Measurements from ENCODE around the gene SNHG17.
"Not testable (repeated sequence)": the region's sequence is repeated elsewhere in the genome, so short reads cannot be mapped to it uniquely, and the experiment has no call there.

Gene SNHG17

GRCh38 chr20:38450412-38450975 lies 15.4 kb upstream of the SNHG17 start:
- no peak for DNase-seq (ENCODE audit: low read depth, low spot score)

GRCh38 chr20:38449046-38449445 lies 13.9 kb upstream of the SNHG17 start:
- no peak overlapping the region for H3K4me3 ChIP-seq (ENCODE audit: low read length)
- DNase-seq (ENCODE audit: low read depth, low spot score) = no peak

More at GRCh38 chr20:38450412-38450975, 15.4 kb upstream of the SNHG17 start:
- no peak overlapping the region for H3K4me3 ChIP-seq (ENCODE audit: low read length)

- peak; percentile 35 for DNase-seq (ENCODE audit: low read depth, low spot score)
- H3K4me3 ChIP-seq (ENCODE audit: low read length) = peak overlapping the region; percentile 95
These were observed 13.0 kb upstream of the SNHG17 start for GRCh38 chr20:38447931-38448675.

DNA sequence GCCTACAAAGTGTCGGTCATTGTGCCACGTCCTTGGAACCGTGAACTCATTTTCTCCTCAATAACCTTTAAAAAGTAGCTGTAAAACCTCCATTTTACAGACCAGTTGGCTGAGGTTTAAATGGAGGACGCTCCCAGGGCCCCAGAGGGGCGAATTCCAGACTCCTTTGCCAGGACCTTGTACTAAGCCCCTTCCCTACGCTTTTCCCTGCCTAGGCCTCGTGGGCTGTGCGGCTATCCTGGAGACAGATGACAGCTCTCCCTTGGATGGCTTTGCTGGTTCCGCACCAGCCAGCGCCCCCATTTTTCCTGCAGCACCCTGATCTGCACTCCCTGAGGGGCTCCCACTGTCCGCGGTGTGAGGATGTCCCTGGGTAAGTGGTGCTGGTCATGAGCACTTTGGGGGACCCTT lies 12.1 kb upstream of the SNHG17 start:
- no peak for DNase-seq (ENCODE audit: low read depth, low spot score)
- H3K4me3 ChIP-seq (ENCODE audit: low read length) = peak overlapping the region; percentile 95

DNA sequence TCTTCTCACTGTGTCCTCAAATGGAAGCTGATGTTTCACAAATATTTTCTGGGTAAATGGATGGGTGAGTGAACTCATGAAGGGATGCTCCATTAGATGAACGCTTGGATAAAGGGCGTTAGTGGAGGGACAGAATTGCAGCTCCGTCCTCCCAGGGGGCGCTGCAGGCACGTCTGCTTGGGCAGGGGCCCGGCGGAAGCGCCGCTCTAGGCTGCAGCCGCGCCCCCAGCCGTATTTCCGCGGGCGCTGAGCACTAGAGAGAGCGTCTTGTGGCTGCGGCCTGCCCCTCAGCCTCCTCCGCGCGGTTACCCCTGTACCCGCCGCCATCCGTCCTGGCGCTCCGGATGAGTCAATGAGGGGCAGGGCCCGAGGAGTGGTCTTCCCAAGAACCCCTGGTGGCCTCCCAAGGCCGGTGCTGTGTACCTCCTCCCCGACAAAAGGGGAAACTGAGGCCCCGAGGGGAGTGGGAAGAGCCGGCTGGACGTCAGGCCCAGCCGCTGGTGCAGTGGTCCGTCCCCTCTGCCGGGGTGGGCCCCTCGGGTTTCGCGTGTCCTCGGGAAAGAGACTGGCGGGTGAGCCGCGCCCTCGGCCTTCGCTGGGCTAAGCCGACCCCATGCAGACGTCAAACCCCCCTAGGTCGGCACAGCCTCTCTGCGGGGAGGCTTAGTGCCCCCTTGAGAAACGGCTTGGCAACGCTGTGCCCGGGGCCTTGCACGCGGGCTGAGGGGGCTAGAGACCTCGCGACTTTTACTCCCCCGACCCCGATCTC lies 11.5 kb upstream of the SNHG17 start:
- DNase-seq (ENCODE audit: low read depth, low spot score) = peak; percentile 92
- peak overlapping the region; percentile 95 for H3K4me3 ChIP-seq (ENCODE audit: low read length)

GRCh38 chr20:38445901-38446425 lies 10.8 kb upstream of the SNHG17 start:
- peak overlapping the region; percentile 95 for H3K4me3 ChIP-seq (ENCODE audit: low read length)
- DNase-seq (ENCODE audit: low read depth, low spot score) = no peak

GRCh38 chr20:38445381-38445796 lies 10.3 kb upstream of the SNHG17 start:
- H3K4me3 ChIP-seq (ENCODE audit: low read length) = no peak overlapping the region
- DNase-seq (ENCODE audit: low read depth, low spot score) = no peak

GRCh38 chr20:38441916-38442315 lies 6.8 kb upstream of the SNHG17 start:
- H3K4me3 ChIP-seq (ENCODE audit: low read length) = no peak overlapping the region
- no peak for DNase-seq (ENCODE audit: low read depth, low spot score)

GRCh38 chr20:38441110-38441509 lies 6.0 kb upstream of the SNHG17 start:
- DNase-seq (ENCODE audit: low read depth, low spot score); H3K4me3 ChIP-seq (ENCODE audit: low read length): not testable (repeated sequence)

GRCh38 chr20:38437796-38438195 lies 2.7 kb upstream of the SNHG17 start:
- no peak overlapping the region for H3K4me3 ChIP-seq (ENCODE audit: low read length)
- DNase-seq (ENCODE audit: low read depth, low spot score) = no peak

- H3K4me3 ChIP-seq (ENCODE audit: low read length) = peak overlapping the region; percentile 80
- no peak for DNase-seq (ENCODE audit: low read depth, low spot score)
These were observed 419 bp upstream of the SNHG17 start for GRCh38 chr20:38435555-38435939.

DNA sequence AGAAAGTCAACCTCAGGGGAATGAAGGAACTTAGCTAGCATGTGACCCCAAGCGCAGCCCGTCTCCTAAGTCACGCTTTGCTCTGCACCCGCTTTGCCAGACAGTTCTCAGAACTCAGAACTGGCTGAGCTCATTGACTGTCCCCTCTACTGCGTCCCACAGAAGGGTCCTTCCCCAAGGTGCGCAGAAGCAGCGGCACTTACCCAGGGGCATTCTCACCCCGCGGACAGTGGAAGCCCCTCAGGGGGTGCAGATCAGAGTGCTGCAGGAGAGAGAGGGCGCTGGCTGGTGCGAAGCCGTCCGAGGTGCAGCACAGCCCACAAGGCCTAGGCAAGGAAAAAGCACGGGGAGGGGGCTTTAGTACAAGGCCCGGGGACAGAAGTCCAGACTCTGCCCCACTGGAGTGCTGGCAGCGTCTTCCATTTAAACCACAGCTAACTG lies 807 bp downstream of the SNHG17 start:
- peak overlapping the region; percentile 80 for H3K4me3 ChIP-seq (ENCODE audit: low read length)
- no peak for DNase-seq (ENCODE audit: low read depth, low spot score)

- no peak for DNase-seq (ENCODE audit: low read depth, low spot score)
- peak overlapping the region; percentile 80 for H3K4me3 ChIP-seq (ENCODE audit: low read length)
These were observed 1.7 kb downstream of the SNHG17 start for GRCh38 chr20:38433304-38433972.

DNA sequence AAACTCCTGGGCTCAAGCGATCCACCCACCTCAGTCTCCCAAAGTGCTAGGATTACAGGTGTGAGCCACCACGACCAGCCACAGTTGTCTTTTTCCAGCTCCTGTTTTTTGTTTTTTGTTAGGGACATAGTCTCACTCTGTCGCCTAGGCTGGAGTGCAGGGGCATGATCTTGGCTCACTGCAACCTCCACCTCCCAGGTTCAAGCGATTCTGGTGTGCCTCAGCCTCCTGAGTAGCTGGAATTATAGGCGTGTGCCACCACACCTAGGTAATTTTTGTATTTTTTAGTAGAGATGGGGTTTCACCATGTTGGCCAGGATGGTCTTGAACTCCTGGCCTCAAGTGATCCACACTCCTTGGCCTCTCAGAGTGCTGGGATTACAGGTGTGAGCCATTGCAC lies 2.3 kb downstream of the SNHG17 start:
- not testable (repeated sequence) for DNase-seq (ENCODE audit: low read depth, low spot score); H3K4me3 ChIP-seq (ENCODE audit: low read length)

- no peak overlapping the region for H3K4me3 ChIP-seq (ENCODE audit: low read length)
- DNase-seq (ENCODE audit: low read depth, low spot score) = no peak
These were observed 2.8 kb downstream of the SNHG17 start for GRCh38 chr20:38432292-38432691.

DNA sequence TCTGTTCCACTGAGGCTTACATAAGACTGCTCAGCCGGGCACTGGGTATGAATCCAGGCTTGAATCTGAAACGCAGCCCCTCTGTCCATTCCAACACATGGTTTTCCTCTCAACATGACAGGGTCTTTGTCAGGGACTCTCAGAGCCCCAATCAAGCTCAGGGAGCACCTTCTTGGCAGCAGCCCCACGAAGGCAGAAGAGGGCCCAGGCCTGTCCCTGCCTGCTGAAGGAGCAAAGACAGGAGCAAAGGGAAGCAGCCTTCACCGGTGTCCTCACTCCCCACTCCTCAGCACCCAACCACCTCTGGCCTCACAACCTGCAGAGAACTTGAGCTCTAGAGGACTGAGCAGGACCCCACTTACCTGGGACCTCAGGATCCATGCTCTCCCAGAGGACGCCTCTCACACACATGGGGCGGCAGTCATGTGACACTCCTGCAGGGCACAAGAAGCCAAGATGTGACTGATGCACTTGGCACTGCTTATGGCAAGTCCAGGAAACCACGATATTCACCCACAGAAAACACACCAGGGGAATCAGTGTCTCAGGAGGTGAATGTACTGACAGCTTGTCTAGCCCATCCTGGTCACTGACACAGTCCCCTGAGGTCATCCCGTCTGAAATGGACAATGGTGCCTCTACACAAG lies 4.3 kb downstream of the SNHG17 start:
- DNase-seq (ENCODE audit: low read depth, low spot score) = no peak

GRCh38 chr20:38429301-38429700 lies 5.8 kb downstream of the SNHG17 start:
- H3K4me3 ChIP-seq (ENCODE audit: low read length) = no peak overlapping the region
- no peak for DNase-seq (ENCODE audit: low read depth, low spot score)

More for the DNA sequence above, 4.3 kb downstream of the SNHG17 start:
- no peak overlapping the region for H3K4me3 ChIP-seq (ENCODE audit: low read length)

- no peak overlapping the region for H3K4me3 ChIP-seq (ENCODE audit: low read length)
- DNase-seq (ENCODE audit: low read depth, low spot score) = no peak
These were observed 6.3 kb downstream of the SNHG17 start for GRCh38 chr20:38428800-38429199.

GRCh38 chr20:38427655-38428023 lies 7.5 kb downstream of the SNHG17 start:
- H3K4me3 ChIP-seq (ENCODE audit: low read length) = no peak overlapping the region
- no peak for DNase-seq (ENCODE audit: low read depth, low spot score)

All from Jurkat, Clone E6-1 (cell line).